HG03469 (cell line): ENCODE measurements around the gene DNAJB1.

Source experiments
- ATAC-seq: cut with Tn5 transposase; IDR thresholded peaks from one replicate; pipeline ENCODE4 v1.9.1; 2021; ENCODE audit warnings: mild to moderate bottlenecking, moderate library complexity, moderate number of reproducible peaks; ENCODE audit not compliant: unreplicated experiment

The DNAJB1 gene

DNA sequence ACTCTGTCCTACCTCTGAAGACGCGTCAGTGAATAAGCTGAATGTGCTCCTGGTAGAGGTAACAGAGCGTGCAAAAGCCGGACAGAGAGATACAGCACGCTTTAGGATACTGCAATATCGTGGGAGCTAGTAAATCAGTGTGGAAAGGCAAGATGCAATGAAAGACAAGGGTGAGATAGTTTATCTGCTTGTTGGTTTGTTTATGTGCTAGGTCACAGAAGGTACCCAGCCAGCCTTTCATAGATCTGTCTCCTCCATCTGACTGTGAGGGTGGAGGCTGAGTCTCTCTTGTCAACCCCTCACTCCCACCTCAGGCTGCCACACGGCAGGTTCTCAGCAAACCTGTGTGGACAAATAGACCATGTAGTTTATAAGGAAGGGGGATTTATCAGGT lies 21.4 kb downstream of the DNAJB1 start:
- ATAC-seq: no peak

GRCh38 chr19:14496029-14496833 lies 22.0 kb downstream of the DNAJB1 start, which contains the start of gene GIPC1:
TSS of gene GIPC1 (minus strand) at chr19:14496127. CDS start at chr19:14482976, 13,151 bp downstream.
- ATAC-seq: peak; percentile 38

GRCh38 chr19:14495672-14496028 lies 22.5 kb downstream of the DNAJB1 start:
- no peak for ATAC-seq

- ATAC-seq: no peak
These were observed 23.1 kb downstream of the DNAJB1 start for GRCh38 chr19:14494910-14495671.

DNA sequence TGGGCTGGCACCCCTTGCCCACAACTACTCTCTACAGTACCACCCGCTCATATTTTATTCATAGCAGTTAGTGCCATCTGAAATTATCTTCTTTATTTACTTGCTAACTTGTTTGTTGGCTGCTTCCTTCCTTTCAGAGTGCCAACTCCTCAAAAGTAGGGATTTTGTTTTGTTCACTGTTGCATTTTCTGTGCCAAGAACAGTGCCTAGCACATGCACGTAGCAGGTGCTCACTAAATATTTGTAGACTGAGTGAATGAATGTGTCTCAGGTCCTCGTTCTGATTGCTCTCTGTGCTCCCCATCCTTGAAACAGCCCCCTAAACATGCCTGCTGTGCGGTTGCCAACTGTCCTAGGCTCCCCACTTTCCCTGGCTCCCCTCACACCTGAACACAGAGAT lies 23.8 kb downstream of the DNAJB1 start:
- ATAC-seq: no peak

- ATAC-seq: no peak
These were observed 25.4 kb downstream of the DNAJB1 start for GRCh38 chr19:14492756-14493337.

DNA sequence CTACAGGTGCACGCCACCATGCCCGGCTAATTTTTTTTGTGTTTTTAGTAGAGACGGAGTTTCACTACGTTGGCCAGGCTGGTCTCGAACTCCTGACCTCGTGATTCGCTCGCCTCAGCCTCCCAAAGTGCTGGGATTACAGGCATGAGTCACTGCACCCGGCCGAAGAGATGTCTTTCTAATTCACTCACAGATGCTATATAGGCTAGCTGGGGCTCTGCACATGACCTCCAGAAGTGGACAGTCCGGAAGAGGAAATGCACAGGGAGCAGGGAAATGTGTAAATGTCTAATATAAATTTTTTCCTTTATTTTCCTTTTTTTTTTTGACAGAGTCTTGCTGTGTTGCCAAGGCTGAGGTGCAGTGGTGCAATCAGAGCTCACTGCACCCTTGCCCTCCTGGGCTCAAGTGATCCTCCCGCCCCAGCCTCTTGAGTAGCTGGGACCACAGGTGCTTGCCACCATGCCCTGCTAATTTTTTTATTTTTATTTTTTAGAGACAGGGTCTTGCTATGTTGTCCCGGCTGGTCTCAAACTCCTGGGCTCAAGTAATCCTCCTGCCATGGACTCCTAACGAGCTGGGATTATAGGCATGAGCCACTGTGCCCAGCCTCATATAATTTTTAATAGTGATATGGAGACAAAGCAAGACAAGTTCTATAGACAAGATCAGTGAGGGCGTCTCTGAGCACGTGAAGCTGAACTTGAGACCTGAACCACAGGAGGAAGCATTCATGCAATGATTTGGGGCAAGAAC lies 30.6 kb downstream of the DNAJB1 start:
- no peak for ATAC-seq

DNA sequence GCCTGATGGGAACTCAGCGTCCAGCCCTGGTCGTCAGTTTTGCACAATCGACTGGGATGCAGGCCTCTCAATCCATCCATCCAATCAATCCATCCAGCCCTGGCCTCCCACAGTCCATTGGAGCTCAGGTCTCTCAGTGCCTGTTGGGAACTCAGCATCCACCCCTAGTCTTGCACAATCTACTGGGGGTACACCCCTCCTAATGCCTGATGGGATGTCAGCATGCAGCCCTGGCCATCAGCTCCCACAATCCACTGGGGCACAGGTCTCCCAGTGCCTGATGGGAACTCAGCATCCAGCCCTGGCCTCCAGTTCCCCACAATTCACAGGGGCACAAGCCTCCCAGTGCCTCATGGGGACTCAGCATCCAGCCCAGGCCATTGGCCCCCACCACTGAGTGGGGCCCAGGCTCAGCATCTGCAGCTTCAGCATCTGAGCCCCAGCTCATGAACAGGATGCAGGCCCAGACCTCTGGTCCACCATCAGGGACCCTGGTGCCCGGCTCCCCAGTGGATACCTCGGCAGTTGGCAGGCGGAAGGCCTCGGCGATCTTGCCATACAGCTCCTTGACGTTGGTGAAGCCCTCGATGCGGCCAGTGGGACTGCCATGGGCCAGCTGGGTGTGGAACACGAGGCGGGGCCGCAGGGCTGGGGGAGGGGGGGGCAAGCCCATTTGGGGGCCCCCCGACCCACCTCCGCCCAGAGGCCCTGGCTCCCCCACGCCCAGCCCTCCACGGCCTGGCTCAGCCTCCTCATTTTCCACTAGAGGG lies 35.8 kb downstream of the DNAJB1 start:
- ATAC-seq: no peak

GRCh38 chr19:14480700-14481079 lies 37.5 kb downstream of the DNAJB1 start:
- ATAC-seq: no peak

DNA sequence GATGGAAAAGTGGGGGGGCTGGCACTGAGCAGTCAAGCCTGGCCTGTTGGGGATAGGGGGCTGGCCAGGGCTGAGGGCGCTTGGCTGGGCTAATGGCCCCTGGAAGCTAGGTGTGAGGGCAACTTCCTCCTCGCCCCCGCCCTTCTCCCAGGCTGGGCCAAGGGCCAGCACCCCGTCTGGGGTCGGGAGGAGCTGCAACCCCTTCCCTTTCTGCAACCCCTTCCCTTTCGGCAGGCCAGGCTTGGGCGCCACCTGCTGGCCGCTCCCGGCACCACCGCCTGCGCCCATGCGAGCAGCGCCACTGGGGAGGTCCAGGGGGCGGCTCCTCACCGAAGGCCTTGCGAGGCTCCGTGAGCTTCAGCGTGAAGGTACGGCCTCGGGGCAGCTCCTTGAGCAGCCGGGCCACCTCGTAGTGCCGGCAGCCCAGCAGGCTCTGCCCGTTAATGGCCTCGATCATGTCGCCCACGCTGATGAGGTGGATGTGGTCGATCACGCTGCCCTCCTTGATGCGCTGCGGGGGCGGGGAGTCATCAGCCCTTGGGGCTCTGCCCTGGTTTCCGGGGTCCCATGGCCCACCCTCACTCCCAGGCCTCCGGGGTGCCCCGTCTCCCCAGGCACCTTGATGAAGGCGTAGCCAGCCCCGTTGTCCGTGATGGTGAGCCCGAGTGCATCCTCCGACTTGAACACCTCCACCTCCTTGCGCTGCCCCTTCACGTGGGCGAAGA lies 38.1 kb downstream of the DNAJB1 start:
- no peak for ATAC-seq

GRCh38 chr19:14479309-14479974 lies 38.8 kb downstream of the DNAJB1 start:
- ATAC-seq: no peak

- no peak for ATAC-seq
These were observed 40.1 kb downstream of the DNAJB1 start for GRCh38 chr19:14478113-14478545.

DNA sequence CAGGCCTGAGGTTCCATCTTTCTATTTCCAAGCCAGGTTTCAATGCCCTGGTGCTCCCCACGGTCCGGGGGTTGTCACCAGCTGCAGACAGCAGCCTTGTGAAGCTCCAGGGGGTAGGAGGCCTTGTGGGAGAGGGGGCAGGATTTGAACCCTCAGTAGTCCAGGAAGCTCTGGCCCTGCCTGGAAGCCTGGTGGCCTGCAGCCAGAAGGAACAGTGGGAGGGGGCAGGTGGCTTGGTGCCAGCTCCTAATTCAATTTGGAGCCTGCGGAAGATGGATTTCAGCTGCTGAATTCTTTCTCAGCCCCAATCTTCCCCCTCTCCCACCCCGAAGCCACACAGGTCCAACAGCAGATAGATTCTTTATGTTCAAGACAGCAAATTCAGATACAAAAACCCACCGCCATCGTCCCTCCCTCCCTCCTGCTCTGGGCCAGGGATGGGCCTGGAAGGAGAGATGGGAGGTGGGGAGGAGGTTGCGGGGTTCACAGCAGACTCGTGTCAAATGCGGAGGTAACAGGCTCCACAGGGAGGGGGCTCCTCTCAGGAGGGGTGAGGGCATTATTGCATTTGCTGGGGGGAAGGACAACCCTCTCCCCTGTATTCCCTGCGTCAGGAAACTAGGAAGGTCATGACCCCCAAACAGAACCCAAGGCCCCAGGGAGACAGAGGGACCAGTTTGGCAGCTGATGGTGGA lies 40.6 kb downstream of the DNAJB1 start:
- ATAC-seq: no peak

DNA sequence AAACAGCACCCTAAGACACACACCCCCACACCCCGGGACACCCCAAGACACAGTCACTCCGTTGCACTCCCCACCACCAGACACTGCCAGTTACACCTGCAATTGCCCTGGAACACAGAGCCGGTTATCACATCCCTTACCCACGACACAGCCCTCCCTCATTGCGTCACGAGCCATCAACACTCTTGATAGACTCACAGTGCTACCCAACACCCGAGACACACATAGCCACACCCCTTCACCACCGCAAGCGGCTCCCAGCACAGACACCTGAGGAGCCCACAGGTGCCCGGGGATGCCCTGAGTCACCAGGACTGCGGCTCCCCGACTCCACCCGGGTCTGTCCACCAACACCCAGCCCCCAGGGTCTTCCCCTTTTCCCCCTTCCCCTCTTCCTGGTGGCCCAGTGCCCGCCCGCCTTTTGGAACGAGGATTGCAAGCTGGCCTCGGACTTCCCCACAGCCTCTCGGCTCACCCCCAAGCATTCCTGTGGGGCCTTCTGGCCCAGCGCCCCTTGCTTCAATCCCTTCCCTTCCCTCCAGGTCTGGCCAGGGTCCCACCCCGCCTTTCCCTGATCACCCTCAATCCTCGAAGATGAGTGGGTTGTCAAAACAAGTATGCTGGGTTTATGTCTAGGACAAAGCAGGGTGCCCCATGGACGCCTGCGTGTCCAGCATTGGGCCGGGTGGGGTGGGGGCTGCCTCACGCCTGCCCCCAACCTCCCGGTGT lies 41.4 kb downstream of the DNAJB1 start:
- no peak for ATAC-seq

GRCh38 chr19:14476327-14476672 lies 41.9 kb downstream of the DNAJB1 start:
- no peak for ATAC-seq

DNA sequence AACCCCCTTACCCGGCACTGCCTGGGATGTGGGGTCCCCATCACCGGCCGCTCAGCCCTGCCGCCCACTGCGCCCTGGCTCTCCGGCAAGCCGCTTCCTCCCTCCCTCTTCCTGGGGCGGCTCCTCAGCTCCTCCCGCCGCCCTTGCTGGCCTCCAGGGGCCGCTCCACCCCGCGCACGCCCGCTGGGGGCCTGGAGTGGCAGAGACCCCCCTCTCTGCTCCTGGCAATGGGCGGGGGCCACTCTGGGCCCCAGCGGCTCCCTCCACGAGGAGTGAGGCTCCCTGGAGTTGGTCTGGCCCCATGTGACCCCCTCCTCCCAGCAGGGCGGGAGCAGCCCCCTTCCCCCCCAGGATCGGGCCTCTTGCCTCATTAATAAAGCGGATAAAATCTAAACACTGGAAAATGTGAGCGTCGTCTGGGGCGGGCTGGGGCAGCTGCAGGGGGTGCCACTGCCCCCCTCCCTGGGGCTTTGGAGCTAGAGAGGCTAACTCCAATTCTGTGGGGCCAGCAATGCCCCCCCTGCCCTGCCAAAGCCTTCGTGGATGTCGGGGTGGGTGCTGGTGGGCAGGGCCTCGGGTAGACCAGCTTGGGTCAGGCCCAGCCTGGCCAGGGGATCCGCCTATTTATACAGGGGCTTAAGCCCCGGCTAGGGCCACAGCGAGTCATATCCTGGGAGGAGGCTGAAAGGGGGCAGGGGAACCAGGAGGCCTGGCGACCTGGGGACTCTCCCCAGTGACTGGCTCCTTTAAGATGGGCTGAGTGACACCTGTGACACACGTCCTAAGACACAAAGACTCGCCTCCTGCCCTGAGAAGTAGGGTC lies 42.7 kb downstream of the DNAJB1 start, which contains the start of gene PTGER1:
Gene PTGER1, minus strand, starts transcription at position 104 of the 823 bp plus-strand sequence. CDS start 1,034 bp downstream, outside the sequence.
- ATAC-seq: no peak

DNA sequence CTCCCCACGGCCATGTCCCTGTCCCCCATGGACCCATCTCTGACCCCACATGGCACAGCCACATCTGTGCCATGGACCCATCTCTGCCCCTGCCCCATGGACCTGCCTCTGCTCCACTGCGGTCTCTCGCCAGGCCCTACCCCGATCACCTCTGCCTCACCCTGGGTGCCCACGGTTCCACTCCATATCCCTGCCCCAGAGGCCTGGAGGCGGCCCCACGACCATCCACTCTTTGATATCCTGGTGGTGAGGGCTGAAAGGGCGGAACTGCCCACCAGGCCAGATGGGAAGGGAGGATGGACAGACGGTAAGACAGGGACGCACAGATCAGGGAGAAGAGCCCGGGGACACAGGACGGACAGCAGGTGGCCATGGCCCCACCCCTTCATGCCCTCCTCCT lies 43.4 kb downstream of the DNAJB1 start:
- no peak for ATAC-seq
